ENCODE data around the gene TLCD3B. TPM values are rescaled to one million over a fixed set of nuclear protein-coding genes. Genes with fewer than 3 reads are reported as not detected.
"Not testable (repeated sequence)": the region's sequence is repeated elsewhere in the genome, so short reads cannot be mapped to it uniquely, and the experiment has no call there.

The TLCD3B gene
- total and polyA plus RNA-seq, 8 donors, result 0.18 to 0.92 TPM; not detected in 6

GRCh38 chr16:30051518-30051917 is 20.4 kb upstream of the TLCD3B start:
- no peak overlapping the region for H3K4me3 ChIP-seq
- H3K9me3 ChIP-seq, result no peaks in the 10 kb centered on the region
- WGBS, 5 donors, result 84 to 94% (median 90%) methylated on average over 3 of the region's 3 CpGs
- H3K36me3 ChIP-seq, result no peaks in the 10 kb centered on the region
- no peaks in the 10 kb centered on the region for H3K27me3 ChIP-seq
- TF ChIP-seq EP300 (IDR thresholded peaks at IDR 0.05), result no peak
- no peak for TF ChIP-seq POLR2A (IDR thresholded peaks at IDR 0.05)
- TF ChIP-seq POLR2AphosphoS5 (IDR thresholded peaks at IDR 0.05), result no peak
- TF ChIP-seq, protein P1, sequence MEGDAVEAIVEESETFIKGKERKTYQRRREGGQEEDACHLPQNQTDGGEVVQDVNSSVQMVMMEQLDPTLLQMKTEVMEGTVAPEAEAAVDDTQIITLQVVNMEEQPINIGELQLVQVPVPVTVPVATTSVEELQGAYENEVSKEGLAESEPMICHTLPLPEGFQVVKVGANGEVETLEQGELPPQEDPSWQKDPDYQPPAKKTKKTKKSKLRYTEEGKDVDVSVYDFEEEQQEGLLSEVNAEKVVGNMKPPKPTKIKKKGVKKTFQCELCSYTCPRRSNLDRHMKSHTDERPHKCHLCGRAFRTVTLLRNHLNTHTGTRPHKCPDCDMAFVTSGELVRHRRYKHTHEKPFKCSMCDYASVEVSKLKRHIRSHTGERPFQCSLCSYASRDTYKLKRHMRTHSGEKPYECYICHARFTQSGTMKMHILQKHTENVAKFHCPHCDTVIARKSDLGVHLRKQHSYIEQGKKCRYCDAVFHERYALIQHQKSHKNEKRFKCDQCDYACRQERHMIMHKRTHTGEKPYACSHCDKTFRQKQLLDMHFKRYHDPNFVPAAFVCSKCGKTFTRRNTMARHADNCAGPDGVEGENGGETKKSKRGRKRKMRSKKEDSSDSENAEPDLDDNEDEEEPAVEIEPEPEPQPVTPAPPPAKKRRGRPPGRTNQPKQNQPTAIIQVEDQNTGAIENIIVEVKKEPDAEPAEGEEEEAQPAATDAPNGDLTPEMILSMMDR (IDR thresholded peaks at IDR 0.05), result no peak
- no peak overlapping the region for H3K27ac ChIP-seq
- intact Hi-C loops (cut with DNase I; ENCODE audit: low total_unique reads), result no loop called here
- no peak for DNase-seq
- peaks cover 23 to 37% (median 29%) of the 10 kb centered on the region in 4 donors for H3K4me1 ChIP-seq

- no peaks in the 10 kb centered on the region for H3K36me3 ChIP-seq
- WGBS, 5 donors, result 89 to 94% (median 91%) methylated on average over 8 of the region's 8 CpGs
- H3K4me1 ChIP-seq, result peaks cover 15 to 27% (median 23%) of the 10 kb centered on the region in 4 donors
- intact Hi-C loops (cut with DNase I; ENCODE audit: low total_unique reads), result no loop called here
- no peak for TF ChIP-seq EP300 (IDR thresholded peaks at IDR 0.05)
- no peak for TF ChIP-seq POLR2AphosphoS5 (IDR thresholded peaks at IDR 0.05)
- DNase-seq, result no peak
- no peak overlapping the region for H3K27ac ChIP-seq
- H3K27me3 ChIP-seq, result no peaks in the 10 kb centered on the region
- no peaks in the 10 kb centered on the region for H3K9me3 ChIP-seq
- H3K4me3 ChIP-seq, result no peak overlapping the region
Observed at GRCh38 chr16:30049871-30050270, 18.8 kb upstream of the TLCD3B start.

DNA sequence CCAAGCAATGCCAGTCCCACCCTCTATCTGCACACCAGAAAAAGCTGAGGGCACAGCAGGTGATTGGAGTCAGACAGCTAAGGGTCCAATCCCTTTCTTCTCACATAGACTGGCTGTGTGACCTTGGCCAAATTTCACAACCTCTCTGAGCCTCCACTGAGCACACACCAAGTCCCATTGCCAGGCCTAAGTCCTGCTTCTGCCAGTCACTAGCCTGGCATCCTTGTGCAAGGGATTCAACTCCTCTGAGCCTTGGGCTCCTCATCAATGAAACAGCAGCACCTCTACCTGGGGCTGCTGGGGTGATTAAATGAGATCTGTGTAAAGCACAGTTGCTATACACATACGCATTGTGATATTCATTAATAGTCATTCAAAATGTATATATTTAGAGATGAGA is 15.5 kb upstream of the TLCD3B start:
- H3K9me3 ChIP-seq, result no peaks in the 10 kb centered on the region
- no peak overlapping the region for H3K27ac ChIP-seq
- no peaks in the 10 kb centered on the region for H3K36me3 ChIP-seq
- DNase-seq, result no peak
- intact Hi-C loops (cut with DNase I; ENCODE audit: low total_unique reads), result no loop called here
- H3K27me3 ChIP-seq, result peaks cover 0 to 20% (median 0%) of the 10 kb centered on the region in 3 donors
- WGBS, 5 donors, result 86 to 97% (median 92%) methylated on average over 1 of the region's 1 CpG
- H3K4me1 ChIP-seq, result peaks cover 0 to 6% (median 0%) of the 10 kb centered on the region in 4 donors
- no peak overlapping the region for H3K4me3 ChIP-seq
- TF ChIP-seq POLR2A (IDR thresholded peaks at IDR 0.05) (no peak), POLR2AphosphoS5 (IDR thresholded peaks at IDR 0.05) (no peak), EP300 (IDR thresholded peaks at IDR 0.05) (no peak)
- TF ChIP-seq, protein P1 (IDR thresholded peaks at IDR 0.05), result no peak

DNA sequence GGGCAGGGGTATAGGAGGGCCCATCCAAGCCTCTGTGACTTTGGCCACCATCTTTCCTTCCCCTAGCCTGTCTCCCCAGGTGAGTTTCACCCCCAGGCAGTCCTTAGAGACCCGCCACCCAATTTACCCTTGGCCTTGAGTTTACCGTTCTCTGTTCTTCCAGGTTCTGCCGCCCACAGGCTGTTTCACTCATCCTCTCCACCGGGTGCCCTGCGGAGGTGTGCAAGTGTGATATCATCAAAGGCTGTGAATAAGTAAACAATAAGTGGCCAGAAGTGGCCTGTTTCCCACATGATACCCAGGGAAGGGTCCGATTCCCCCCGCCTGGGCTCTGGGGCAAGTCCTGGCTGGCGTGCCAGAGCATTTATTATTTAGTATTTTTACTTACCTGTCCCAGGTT is 15.1 kb upstream of the TLCD3B start:
- 41 to 57% (median 45%) methylated on average over 8 of the region's 8 CpGs for WGBS, 5 donors
- Histone ChIP-seq H3K4me3 (no peak overlapping the region), H3K9me3 (no peaks in the 10 kb centered on the region), H3K4me1 (peaks cover 0 to 6% (median 0%) of the 10 kb centered on the region in 4 donors), H3K36me3 (no peaks in the 10 kb centered on the region), H3K27me3 (peaks cover 0 to 20% (median 0%) of the 10 kb centered on the region in 3 donors), H3K27ac (no peak overlapping the region)
- DNase-seq, result no peak
- intact Hi-C loops (cut with DNase I; ENCODE audit: low total_unique reads), result no loop called here
- no peak for TF ChIP-seq POLR2A (IDR thresholded peaks at IDR 0.05)
- no peak for TF ChIP-seq EP300 (IDR thresholded peaks at IDR 0.05)
- no peak for TF ChIP-seq POLR2AphosphoS5 (IDR thresholded peaks at IDR 0.05)
- TF ChIP-seq, protein P1 (IDR thresholded peaks at IDR 0.05), result no peak

DNA sequence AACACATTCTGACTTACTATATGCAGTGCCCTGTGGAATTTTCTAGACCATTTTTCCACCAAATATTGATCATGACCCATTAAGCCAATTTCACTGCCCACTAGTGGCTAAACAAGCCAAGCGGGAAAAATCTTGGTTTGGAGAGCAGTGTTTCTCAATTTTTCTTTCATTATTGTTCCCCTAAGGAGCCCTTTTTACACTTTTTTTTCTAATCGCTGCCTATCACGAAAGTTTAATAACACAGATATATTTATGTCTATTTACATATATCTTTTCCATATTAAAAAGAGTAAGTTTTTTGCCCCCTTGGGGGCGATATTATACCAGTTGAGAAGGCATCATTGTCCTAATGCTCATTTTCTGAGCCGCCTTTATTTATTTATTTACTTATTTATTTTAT is 10.8 kb upstream of the TLCD3B start:
- Histone ChIP-seq H3K36me3 (no peaks in the 10 kb centered on the region), H3K27ac (no peak overlapping the region), H3K4me1 (peaks cover 0 to 6% (median 0%) of the 10 kb centered on the region in 4 donors), H3K4me3 (no peak overlapping the region), H3K9me3 (no peaks in the 10 kb centered on the region), H3K27me3 (peaks cover 0 to 37% (median 0%) of the 10 kb centered on the region in 3 donors)
- WGBS, 5 donors, result 12 to 20% (median 16%) methylated on average over 5 of the region's 5 CpGs
- intact Hi-C loops (cut with DNase I; ENCODE audit: low total_unique reads), result no loop called here
- DNase-seq, result peak in 1 of 2 donors; percentile 53
- TF ChIP-seq, protein P1 (IDR thresholded peaks at IDR 0.05), result peak in 3 of 7 experiments; percentile 15 to 30 (median 22)
- TF ChIP-seq EP300 (IDR thresholded peaks at IDR 0.05), result no peak

GRCh38 chr16:30040690-30041089 is 9.6 kb upstream of the TLCD3B start:
- H3K9me3 ChIP-seq; H3K4me1 ChIP-seq; H3K36me3 ChIP-seq; DNase-seq; H3K4me3 ChIP-seq; H3K27ac ChIP-seq; intact Hi-C loops (cut with DNase I; ENCODE audit: low total_unique reads): not testable (repeated sequence)
- 80 to 92% (median 89%) methylated on average over 5 of the region's 5 CpGs for WGBS, 5 donors
- H3K27me3 ChIP-seq, result peaks cover 0 to 48% (median 0%) of the 10 kb centered on the region in 3 donors
